Sigmoid colon (tissue), 4 donors: ENCODE results near the gene LRAT.

ENCODE experiments used
- EP300 ChIP-seq, 4 donors: sonication (generic); formaldehyde crosslinking; IDR thresholded peaks; one replicate each; pipeline ENCODE4 v1.6.1; 2017; ENCODE audit warnings: antibody characterized with exemption in 4 of 4
- POLR2A ChIP-seq, 2 donors: fragments of 450-650 bp; IDR thresholded peaks; one replicate each; pipeline ENCODE4 v1.6.1; 2016; ENCODE audit warnings: antibody characterized with exemption in 2 of 2, mild to moderate bottlenecking in 2 of 2, moderate library complexity in 2 of 2
- POLR2AphosphoS5 ChIP-seq, 4 donors: sonication (generic); formaldehyde crosslinking; IDR thresholded peaks; one replicate each; pipeline ENCODE4 v1.6.1; 2017; ENCODE audit warnings: antibody characterized with exemption in 4 of 4
- TF ChIP-seq, protein P1 (sequence below), 4 experiments: fragments of 450-650 bp in 3 of 4; fragments of 200-600 bp in 1 of 4; IDR thresholded peaks; one replicate each; pipeline ENCODE4 v1.5.1; 2016 to 2019; ENCODE audit warnings: antibody characterized with exemption in 4 of 4, mild to moderate bottlenecking in 3 of 4, moderate library complexity in 2 of 4

DNA sequence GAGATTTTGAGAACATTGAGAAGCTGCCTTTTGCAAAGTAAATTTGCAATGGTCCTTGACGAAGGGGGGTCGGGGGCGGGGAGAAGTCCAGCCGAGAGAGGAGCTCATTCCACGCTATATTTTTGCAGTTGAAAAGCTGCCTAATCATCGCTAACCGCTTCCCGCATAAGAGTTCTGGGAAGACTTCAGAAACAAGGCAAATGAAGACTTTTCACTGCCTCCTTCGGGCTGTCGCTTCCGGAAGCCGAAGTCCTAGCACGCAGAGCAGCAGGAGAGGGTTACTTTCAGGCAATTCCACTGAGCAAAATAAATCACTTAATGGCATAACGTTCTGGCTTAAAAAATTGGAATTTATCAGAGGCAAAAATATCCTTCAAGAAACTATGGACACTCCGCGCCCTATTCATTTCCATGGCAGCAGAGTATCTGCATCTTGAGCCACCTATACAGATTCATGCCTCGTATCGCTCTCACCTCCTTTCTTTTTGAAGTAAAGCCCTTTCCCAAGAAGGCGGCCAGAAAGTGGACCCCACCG is 2.6 kb upstream of the LRAT start:
- TF ChIP-seq POLR2A (IDR thresholded peaks at IDR 0.05) (no peak), POLR2AphosphoS5 (IDR thresholded peaks at IDR 0.05) (no peak), EP300 (IDR thresholded peaks at IDR 0.05) (no peak)
- TF ChIP-seq, protein P1, sequence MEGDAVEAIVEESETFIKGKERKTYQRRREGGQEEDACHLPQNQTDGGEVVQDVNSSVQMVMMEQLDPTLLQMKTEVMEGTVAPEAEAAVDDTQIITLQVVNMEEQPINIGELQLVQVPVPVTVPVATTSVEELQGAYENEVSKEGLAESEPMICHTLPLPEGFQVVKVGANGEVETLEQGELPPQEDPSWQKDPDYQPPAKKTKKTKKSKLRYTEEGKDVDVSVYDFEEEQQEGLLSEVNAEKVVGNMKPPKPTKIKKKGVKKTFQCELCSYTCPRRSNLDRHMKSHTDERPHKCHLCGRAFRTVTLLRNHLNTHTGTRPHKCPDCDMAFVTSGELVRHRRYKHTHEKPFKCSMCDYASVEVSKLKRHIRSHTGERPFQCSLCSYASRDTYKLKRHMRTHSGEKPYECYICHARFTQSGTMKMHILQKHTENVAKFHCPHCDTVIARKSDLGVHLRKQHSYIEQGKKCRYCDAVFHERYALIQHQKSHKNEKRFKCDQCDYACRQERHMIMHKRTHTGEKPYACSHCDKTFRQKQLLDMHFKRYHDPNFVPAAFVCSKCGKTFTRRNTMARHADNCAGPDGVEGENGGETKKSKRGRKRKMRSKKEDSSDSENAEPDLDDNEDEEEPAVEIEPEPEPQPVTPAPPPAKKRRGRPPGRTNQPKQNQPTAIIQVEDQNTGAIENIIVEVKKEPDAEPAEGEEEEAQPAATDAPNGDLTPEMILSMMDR (IDR thresholded peaks at IDR 0.05), result no peak
